ENCODE results near the gene EIF2A.
"Not testable (repeated sequence)": the region's sequence is repeated elsewhere in the genome, so short reads cannot be mapped to it uniquely, and the experiment has no call there.

The EIF2A gene

GRCh38 chr3:150546226-150547044, at the start of gene EIF2A, which contains the start of gene SERP1:
TSS of gene EIF2A (plus strand) at chr3:150546787. CDS start at chr3:150546803, 16 bp downstream.
TSS of gene SERP1 (minus strand) at chr3:150546496. CDS start at chr3:150546135, 361 bp downstream.
- peak; percentile 99 for DNase-seq

DNA sequence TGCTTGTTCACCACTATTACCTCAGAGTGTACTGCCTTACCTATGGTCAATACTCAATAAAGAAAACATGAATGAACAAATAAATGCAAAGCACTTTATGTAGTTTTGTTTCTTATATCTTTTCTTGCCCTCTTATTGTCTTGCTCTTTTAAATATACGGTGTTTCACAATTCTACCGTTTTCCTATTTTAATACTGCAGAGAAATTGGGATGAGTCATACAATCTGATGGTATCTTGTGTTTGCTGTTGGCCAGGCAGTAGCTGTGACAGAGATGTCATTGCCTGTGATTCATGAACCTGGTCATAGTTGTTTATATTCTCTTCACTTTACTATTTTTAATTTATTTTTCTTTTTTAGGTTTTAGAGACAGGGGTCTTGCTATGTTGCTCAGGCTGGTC, 48.6 kb upstream of the EIF2A start:
- DNase-seq, result no peak

- not testable (repeated sequence) for DNase-seq
Measured at GRCh38 chr3:150500960-150501359, 45.6 kb upstream of the EIF2A start.

- no peak for DNase-seq
Measured at GRCh38 chr3:150503402-150504099, 43.0 kb upstream of the EIF2A start.

DNA sequence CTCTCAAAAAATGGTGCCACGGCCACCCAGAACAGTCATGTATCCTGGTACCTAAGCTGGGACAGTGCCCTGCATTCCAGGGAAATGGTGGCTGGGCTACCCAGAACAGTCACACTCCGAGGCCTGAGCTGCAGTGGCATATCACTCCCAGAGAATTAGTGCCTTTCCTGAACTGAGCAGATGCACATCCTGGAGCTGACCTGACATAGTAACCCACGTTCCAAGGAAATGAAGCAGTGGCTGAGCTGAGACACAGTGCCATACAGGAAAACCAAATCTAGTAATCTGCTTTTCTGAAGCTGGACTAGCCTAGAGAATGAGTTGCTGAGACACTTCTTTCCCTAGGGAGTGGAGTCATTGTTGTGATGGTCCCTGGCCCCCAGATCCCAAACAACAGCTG, 42.1 kb upstream of the EIF2A start:
- DNase-seq, result no peak

GRCh38 chr3:150508401-150508800, 38.2 kb upstream of the EIF2A start:
- no peak for DNase-seq

- no peak for DNase-seq
Measured at GRCh38 chr3:150509780-150510179, 36.8 kb upstream of the EIF2A start.

GRCh38 chr3:150511122-150511821, 35.3 kb upstream of the EIF2A start:
- DNase-seq, result no peak

GRCh38 chr3:150515210-150515609, 31.4 kb upstream of the EIF2A start:
- no peak for DNase-seq

DNA sequence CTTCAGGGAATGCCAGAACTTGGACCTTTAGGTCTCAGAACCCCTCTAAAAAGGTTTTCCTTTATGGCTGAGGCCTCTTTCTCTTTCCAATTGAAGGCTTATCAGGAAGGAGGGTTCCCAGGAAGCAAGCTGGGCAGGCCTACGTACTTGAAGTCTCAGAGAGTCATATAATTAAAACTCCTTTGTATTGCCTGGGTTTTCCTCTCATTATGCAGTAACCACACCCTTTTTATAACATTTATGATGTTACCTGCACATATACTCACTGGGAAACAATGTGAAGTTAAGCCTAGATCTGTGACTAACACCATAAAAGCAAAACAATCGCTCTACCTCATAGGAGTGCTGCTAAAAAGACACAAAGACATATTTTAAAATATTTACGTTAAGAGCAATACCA, 27.6 kb upstream of the EIF2A start:
- no peak for DNase-seq

DNA sequence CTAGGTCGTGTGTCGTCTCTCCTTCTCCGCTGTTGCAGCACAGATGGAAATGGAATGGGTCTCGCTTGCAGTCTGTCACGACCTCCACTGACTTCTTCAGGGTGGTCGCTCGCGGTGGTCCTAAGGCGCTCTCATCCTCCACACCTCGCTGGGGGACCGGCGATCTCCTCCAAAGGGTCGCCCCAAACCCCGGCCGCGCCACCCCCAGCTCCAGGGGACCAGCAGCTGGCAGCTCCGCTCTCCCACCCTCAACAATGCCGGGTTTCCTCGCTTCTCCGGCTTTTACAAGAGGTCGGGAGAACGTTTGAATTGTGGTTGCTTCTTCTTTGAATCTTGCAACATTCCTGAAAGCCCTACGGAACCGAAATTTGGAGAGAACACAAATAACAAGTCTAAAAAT, 26.2 kb upstream of the EIF2A start:
- DNase-seq, result no peak

DNA sequence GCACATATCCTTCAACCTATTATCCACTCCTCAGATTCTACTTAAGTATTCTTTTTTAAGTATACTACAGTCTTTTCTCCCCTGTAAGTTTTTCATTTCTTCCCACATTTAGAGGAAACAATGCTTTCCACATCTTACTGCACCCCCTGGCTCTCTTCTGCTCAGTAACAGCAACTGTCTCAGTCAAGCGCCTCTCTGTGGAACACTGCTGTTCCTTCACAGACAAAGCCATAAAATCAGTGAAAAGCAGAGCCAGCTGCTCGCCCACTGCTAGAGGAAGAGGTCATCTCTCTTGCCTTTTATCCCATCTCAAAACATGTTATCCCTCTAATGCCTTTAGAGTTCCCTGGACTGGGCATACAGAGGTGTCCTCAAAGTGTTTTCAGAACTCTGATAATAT, 25.1 kb upstream of the EIF2A start:
- no peak for DNase-seq

- no peak for DNase-seq
Measured at GRCh38 chr3:150523538-150523937, 23.0 kb upstream of the EIF2A start.

DNA sequence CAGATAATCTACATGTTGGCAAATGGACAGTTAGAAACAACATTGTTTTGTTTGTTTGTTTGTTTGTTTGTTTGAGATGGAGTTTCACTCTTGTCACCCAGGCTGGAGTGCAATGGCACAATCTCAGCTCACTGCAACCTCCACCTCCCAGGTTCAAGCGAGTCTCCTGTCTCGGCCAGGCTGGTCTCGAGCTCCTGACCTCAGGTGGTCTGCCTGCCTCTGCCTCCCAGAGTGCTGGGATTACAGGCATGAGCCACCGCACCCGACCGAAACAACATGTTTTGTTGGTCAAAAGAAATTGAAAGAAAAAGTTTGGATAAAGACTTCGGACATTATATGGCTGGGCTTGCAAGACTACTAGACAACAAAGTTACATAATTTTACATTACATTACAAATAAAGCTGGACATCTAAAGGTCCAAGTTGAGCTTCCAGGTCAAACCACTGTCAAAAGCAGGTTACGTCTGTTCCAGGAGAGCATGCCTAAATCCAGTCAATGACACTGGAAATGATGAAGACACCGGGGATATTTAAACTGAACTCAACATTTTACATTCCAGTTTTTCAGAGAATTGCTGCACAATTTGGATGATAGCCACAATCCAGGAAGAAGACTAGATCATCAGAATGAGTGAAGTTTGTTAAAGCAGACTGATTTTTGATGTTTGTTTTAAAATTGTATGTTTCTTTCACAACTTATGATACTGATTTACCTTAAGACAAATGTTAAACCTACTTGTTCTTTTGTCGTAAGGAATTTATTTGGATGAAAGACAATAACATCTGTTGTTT, 18.9 kb upstream of the EIF2A start:
- DNase-seq, result no peak

- no peak for DNase-seq
Measured at GRCh38 chr3:150528354-150528797, 18.2 kb upstream of the EIF2A start.

- DNase-seq, result no peak
Measured at GRCh38 chr3:150531775-150532174, 14.8 kb upstream of the EIF2A start.

DNA sequence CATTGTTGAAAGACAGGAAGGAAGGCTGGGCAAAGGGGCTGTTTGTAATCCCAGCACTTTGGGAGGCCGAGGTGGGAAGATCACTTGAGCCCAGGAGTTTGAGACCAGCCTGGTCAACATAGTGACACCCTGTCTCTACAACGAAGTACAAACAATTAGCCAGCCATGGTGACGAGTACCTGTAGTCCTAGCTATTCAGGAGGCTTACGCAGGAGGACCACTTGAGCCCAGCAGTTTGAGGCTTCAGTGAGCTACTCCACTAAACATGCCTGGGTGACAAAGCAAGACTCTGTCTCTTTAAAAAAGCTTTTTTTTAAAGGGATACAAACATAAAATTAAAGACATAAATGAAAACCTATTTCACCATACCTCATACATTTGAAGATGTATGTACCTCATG, 11.4 kb upstream of the EIF2A start:
- no peak for DNase-seq

DNA sequence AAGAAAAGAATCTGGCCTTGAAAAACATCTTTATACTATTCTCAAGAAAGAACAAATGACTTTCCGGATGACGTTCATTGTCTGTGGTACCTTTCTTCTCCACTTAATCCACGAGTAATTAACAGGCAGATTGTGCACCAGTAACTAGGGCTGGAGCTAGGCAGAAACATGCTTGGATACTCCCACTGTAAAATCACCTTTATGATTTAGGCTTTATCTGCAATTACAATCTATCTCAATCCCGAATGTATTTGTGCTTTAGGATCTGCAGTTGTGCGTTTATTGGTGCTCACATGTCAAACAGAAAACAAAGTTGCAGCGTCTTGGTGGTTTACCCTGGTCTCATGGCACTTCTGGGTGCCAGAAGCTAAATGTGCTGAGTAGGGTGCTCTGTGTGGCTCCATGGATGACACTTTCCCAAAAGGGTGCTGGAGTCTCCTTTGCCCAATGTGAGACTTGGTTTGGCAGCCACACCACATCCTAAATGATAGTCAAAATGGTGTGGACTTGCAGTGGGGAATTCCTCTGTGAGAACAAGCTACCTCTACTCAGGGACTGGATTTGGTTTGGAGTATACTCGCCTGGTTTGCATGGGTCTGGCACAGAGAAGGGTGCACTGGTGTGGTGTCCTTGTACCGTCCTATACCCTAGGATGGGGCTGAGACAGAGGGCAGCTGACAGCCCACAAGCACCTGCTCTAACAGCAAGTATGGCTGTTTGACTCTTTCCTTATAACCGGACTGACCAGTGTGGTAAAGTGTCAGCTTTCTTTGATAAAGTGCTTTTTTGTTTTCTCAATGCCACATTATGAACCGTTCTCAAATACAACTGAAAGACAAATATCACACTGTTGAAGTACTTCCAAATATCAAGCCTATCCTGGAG, 8.0 kb upstream of the EIF2A start:
- no peak for DNase-seq

DNA sequence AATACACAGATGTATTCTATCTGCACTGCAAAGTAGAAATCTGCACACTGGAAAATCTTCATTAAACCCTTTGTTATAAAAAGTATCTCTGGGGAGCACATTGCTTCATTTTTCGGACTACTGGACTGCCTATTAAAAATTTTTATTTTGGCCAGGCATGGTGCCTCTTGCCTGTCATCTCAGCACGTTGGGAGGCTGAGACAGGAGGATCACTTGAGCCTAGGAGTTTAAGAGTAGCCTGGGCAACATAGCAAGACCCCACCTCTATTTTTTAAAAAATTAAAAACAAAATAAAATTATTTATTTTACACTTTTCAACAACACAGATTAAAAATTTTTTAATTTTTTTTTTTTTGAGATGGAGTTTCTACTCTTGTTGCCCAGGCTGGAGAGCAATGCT, 6.3 kb upstream of the EIF2A start:
- DNase-seq, result no peak

GRCh38 chr3:150540991-150541390, 5.6 kb upstream of the EIF2A start:
- no peak for DNase-seq

- no peak for DNase-seq
Measured at GRCh38 chr3:150543128-150543527, 3.5 kb upstream of the EIF2A start.

DNA sequence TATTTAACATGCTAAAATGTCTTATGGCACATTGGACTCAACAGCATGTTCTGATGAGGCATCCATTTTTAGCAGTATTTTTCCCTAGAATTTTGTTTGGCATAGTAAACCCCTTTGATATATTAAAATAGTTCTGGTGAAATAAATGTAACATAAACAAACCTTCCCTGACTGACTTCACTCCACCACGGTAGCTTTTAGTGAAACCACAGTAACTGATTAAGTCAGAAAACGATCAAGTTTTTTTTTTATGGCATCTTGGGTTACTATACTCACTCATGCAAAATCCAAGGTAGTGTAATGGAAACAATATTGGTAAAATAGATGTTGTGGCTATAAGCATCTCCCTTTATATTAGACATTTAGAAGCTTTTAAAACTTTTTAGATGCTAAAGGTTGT, 3.1 kb upstream of the EIF2A start:
- DNase-seq, result no peak
